GM23338 (cell line): ENCODE results near the gene GPRASP2. TPM values are rescaled to one million over a fixed set of nuclear protein-coding genes. Genes with fewer than 3 reads are reported as not detected.
A peak's percentile ranks its signal among the peaks of the same experiment; 100 is the strongest.

Experiments
- ATAC-seq: fragments of 200-7000 bp; cut with Tn5 transposase; 3 replicates; pipeline ENCODE4 v1.9.1; 2020
- DNase-seq: peaks from one replicate; pipeline ENCODE4 v3.0.0-alpha.2; 2015; ENCODE audit warnings: low spot score
- H2AFZ ChIP-seq: fragments of 200-600 bp; sonication (generic); 2 replicates; pipeline ENCODE4 v1.8.0; 2016; ENCODE audit warnings: antibody characterized with exemption, mild to moderate bottlenecking, moderate library complexity
- H3F3A ChIP-seq: fragments of 200-600 bp; sonication (generic); replicated peaks from 2 replicates; pipeline ENCODE4 v1.8.0; 2017; ENCODE audit warnings: antibody characterized with exemption, mixed run types, low read depth
- H3K27ac ChIP-seq: fragments of 200-600 bp; sonication (generic); 2 replicates; pipeline ENCODE4 v1.6.1; 2016; ENCODE audit warnings: low read depth
- H3K27me3 ChIP-seq: fragments of 200-600 bp; sonication (generic); 2 replicates; pipeline ENCODE4 v1.8.0; 2016; ENCODE audit warnings: mild to moderate bottlenecking, mixed run types, moderate library complexity; ENCODE audit not compliant: insufficient read depth
- H3K36me3 ChIP-seq: fragments of 200-600 bp; sonication (generic); 2 replicates; pipeline ENCODE4 v1.8.0; 2016; ENCODE audit warnings: mild to moderate bottlenecking; ENCODE audit not compliant: insufficient read depth
- H3K4me1 ChIP-seq: fragments of 200-600 bp; sonication (generic); 2 replicates; pipeline ENCODE4 v1.8.0; 2016; ENCODE audit warnings: mild to moderate bottlenecking, moderate library complexity; ENCODE audit not compliant: insufficient read depth
- H3K4me2 ChIP-seq: fragments of 200-600 bp; sonication (generic); 2 replicates; pipeline ENCODE4 v1.7.1; 2017; ENCODE audit warnings: mixed run types
- H3K4me3 ChIP-seq: fragments of 200-600 bp; sonication (generic); 2 replicates; pipeline ENCODE4 v1.6.1; 2016; ENCODE audit warnings: mixed run types
- H3K79me2 ChIP-seq: fragments of 200-600 bp; sonication (generic); replicated peaks from 2 replicates; pipeline ENCODE4 v1.8.0; 2017; ENCODE audit warnings: mild to moderate bottlenecking; ENCODE audit not compliant: insufficient read depth
- H3K9me2 ChIP-seq: fragments of 200-600 bp; sonication (generic); 2 replicates; pipeline ENCODE4 v1.8.0; 2017; ENCODE audit not compliant: insufficient read depth
- H4K20me1 ChIP-seq: fragments of 200-600 bp; sonication (generic); replicated peaks from 2 replicates; pipeline ENCODE4 v1.8.0; 2017; ENCODE audit warnings: mild to moderate bottlenecking; ENCODE audit not compliant: insufficient read depth
- H3K27ac Mint-ChIP-seq: 2 replicates; pipeline ENCODE4 v1.8.0; 2020; ENCODE audit warnings: inconsistent platforms, mild to moderate bottlenecking, moderate library complexity, mixed read lengths
- H3K27me3 Mint-ChIP-seq: 3 replicates; pipeline ENCODE4 v1.8.0; 2022; ENCODE audit warnings: low read depth, mild to moderate bottlenecking, moderate library complexity, mixed read lengths, inconsistent platforms; ENCODE audit not compliant: insufficient read depth, poor library complexity
- H3K36me3 Mint-ChIP-seq: 3 replicates; pipeline ENCODE4 v1.8.0; 2021; ENCODE audit warnings: low read depth, mild to moderate bottlenecking, inconsistent platforms, moderate library complexity, mixed read lengths
- H3K4me1 Mint-ChIP-seq: 3 replicates; pipeline ENCODE4 v1.8.0; 2020; ENCODE audit warnings: mild to moderate bottlenecking, inconsistent platforms, mixed read lengths
- H3K4me3 Mint-ChIP-seq: 3 replicates; pipeline ENCODE4 v1.8.0; 2021; ENCODE audit warnings: moderate library complexity, mild to moderate bottlenecking, inconsistent platforms, mixed read lengths
- H3K9me3 Mint-ChIP-seq: 3 replicates; pipeline ENCODE4 v1.8.0; 2020; ENCODE audit warnings: moderate library complexity, mild to moderate bottlenecking, inconsistent platforms, mixed read lengths
- CREB1 ChIP-seq: fragments of 250-450 bp; sonication (Bioruptor Pico); IDR thresholded peaks from 2 replicates; pipeline ENCODE4 v1.5.0; 2020; ENCODE audit warnings: low read depth, mild to moderate bottlenecking, moderate library complexity
- EZH2 ChIP-seq: fragments of 200-600 bp; sonication (generic); IDR thresholded peaks from one replicate; pipeline ENCODE4 v1.8.0; 2017; ENCODE audit warnings: antibody characterized with exemption, mild to moderate bottlenecking, low read depth; ENCODE audit not compliant: unreplicated experiment
- EZH2phosphoT487 ChIP-seq: fragments of 200-600 bp; sonication (generic); IDR thresholded peaks from one replicate; pipeline ENCODE4 v1.8.1; 2018; ENCODE audit warnings: antibody characterized with exemption; ENCODE audit not compliant: unreplicated experiment
- JUNB ChIP-seq: IDR thresholded peaks from one replicate; pipeline ENCODE4 v1.6.1; 2016; ENCODE audit warnings: antibody characterized with exemption; ENCODE audit not compliant: unreplicated experiment
- NANOG ChIP-seq: IDR thresholded peaks from 2 replicates; pipeline ENCODE4 v1.6.1; 2016; ENCODE audit warnings: antibody characterized with exemption, borderline replicate concordance
- POLR2AphosphoS5 ChIP-seq: IDR thresholded peaks from 2 replicates; pipeline ENCODE4 v1.6.1; 2016; ENCODE audit warnings: antibody characterized with exemption, low read depth
- STAT1 ChIP-seq: IDR thresholded peaks from one replicate; pipeline ENCODE4 v1.6.1; 2016; ENCODE audit warnings: antibody characterized with exemption; ENCODE audit not compliant: unreplicated experiment
- ZNF331 ChIP-seq: fragments of 250-450 bp; sonication (Bioruptor Pico); IDR thresholded peaks from 2 replicates; pipeline ENCODE4 v1.5.0; 2020; ENCODE audit warnings: low read depth, mild to moderate bottlenecking, moderate library complexity
- polyA plus RNA-seq: library from polyadenylated mRNA; unstranded; fragments of >200 nt; fragmentation: Nextera tagmentation; extraction: Ambion mirVana; gene quantifications from 2 replicates; pipeline ENCODE4 v1.2.1, GENCODE V29; 2016
- total RNA-seq: library from RNA; depleted of rRNA; stranded (reverse); fragments of >200 nt; shearing (Covaris generic); gene quantifications from 2 replicates; pipeline ENCODE4 v1.2.3, GENCODE V29; 2014
- TF ChIP-seq, protein P1 (sequence below): fragments of 250-450 bp; sonication (Bioruptor Pico); IDR thresholded peaks from 2 replicates; pipeline ENCODE4 v1.5.0; 2020; ENCODE audit warnings: mild to moderate bottlenecking, moderate library complexity
- TF ChIP-seq, protein P2 (sequence below): IDR thresholded peaks from one replicate; pipeline ENCODE4 v1.6.1; 2018; ENCODE audit warnings: antibody characterized with exemption; ENCODE audit not compliant: unreplicated experiment

Gene GPRASP2
- total and polyA plus RNA-seq, 2 experiments from 2014 or later: 4.9 to 22.4 TPM

DNA sequence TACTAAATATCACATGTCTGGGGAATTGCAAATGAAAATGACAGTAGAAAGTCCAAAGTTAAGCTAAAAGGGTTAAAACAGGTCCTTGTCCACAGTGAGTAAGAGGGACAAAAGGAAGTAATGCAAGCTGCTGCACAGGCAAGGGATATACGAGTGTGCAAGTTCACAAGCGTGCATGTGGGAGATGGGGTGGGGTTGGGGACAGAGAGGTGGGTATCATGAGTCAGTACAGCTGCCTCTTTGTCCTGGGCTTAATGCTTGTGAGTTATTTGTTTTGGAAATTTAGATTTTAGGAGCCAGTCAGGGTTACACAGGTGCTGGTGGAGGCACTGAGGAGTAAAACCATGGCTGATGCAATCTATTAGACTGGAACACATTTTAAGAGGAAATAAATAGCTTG lies 3.3 kb upstream of the GPRASP2 start (continued):
- TF ChIP-seq, protein P1, sequence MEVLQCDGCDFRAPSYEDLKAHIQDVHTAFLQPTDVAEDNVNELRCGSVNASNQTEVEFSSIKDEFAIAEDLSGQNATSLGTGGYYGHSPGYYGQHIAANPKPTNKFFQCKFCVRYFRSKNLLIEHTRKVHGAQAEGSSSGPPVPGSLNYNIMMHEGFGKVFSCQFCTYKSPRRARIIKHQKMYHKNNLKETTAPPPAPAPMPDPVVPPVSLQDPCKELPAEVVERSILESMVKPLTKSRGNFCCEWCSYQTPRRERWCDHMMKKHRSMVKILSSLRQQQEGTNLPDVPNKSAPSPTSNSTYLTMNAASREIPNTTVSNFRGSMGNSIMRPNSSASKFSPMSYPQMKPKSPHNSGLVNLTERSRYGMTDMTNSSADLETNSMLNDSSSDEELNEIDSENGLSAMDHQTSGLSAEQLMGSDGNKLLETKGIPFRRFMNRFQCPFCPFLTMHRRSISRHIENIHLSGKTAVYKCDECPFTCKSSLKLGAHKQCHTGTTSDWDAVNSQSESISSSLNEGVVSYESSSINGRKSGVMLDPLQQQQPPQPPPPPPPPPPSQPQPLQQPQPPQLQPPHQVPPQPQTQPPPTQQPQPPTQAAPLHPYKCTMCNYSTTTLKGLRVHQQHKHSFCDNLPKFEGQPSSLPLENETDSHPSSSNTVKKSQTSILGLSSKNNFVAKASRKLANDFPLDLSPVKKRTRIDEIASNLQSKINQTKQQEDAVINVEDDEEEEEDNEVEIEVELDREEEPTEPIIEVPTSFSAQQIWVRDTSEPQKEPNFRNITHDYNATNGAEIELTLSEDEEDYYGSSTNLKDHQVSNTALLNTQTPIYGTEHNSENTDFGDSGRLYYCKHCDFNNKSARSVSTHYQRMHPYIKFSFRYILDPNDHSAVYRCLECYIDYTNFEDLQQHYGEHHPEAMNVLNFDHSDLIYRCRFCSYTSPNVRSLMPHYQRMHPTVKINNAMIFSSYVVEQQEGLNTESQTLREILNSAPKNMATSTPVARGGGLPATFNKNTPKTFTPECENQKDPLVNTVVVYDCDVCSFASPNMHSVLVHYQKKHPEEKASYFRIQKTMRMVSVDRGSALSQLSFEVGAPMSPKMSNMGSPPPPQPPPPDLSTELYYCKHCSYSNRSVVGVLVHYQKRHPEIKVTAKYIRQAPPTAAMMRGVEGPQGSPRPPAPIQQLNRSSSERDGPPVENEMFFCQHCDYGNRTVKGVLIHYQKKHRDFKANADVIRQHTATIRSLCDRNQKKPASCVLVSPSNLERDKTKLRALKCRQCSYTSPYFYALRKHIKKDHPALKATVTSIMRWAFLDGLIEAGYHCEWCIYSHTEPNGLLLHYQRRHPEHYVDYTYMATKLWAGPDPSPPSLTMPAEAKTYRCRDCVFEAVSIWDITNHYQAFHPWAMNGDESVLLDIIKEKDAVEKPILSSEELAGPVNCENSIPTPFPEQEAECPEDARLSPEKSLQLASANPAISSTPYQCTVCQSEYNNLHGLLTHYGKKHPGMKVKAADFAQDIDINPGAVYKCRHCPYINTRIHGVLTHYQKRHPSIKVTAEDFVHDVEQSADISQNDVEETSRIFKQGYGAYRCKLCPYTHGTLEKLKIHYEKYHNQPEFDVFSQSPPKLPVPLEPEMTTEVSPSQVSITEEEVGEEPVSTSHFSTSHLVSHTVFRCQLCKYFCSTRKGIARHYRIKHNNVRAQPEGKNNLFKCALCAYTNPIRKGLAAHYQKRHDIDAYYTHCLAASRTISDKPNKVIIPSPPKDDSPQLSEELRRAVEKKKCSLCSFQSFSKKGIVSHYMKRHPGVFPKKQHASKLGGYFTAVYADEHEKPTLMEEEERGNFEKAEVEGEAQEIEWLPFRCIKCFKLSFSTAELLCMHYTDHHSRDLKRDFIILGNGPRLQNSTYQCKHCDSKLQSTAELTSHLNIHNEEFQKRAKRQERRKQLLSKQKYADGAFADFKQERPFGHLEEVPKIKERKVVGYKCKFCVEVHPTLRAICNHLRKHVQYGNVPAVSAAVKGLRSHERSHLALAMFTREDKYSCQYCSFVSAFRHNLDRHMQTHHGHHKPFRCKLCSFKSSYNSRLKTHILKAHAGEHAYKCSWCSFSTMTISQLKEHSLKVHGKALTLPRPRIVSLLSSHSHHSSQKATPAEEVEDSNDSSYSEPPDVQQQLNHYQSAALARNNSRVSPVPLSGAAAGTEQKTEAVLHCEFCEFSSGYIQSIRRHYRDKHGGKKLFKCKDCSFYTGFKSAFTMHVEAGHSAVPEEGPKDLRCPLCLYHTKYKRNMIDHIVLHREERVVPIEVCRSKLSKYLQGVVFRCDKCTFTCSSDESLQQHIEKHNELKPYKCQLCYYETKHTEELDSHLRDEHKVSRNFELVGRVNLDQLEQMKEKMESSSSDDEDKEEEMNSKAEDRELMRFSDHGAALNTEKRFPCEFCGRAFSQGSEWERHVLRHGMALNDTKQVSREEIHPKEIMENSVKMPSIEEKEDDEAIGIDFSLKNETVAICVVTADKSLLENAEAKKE (CRISPR knock-in tag): no peak
- TF ChIP-seq JUNB: no peak
- TF ChIP-seq EZH2: no peak
- TF ChIP-seq POLR2AphosphoS5: no peak
- TF ChIP-seq, protein P2, sequence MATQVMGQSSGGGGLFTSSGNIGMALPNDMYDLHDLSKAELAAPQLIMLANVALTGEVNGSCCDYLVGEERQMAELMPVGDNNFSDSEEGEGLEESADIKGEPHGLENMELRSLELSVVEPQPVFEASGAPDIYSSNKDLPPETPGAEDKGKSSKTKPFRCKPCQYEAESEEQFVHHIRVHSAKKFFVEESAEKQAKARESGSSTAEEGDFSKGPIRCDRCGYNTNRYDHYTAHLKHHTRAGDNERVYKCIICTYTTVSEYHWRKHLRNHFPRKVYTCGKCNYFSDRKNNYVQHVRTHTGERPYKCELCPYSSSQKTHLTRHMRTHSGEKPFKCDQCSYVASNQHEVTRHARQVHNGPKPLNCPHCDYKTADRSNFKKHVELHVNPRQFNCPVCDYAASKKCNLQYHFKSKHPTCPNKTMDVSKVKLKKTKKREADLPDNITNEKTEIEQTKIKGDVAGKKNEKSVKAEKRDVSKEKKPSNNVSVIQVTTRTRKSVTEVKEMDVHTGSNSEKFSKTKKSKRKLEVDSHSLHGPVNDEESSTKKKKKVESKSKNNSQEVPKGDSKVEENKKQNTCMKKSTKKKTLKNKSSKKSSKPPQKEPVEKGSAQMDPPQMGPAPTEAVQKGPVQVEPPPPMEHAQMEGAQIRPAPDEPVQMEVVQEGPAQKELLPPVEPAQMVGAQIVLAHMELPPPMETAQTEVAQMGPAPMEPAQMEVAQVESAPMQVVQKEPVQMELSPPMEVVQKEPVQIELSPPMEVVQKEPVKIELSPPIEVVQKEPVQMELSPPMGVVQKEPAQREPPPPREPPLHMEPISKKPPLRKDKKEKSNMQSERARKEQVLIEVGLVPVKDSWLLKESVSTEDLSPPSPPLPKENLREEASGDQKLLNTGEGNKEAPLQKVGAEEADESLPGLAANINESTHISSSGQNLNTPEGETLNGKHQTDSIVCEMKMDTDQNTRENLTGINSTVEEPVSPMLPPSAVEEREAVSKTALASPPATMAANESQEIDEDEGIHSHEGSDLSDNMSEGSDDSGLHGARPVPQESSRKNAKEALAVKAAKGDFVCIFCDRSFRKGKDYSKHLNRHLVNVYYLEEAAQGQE: no peak

DNA sequence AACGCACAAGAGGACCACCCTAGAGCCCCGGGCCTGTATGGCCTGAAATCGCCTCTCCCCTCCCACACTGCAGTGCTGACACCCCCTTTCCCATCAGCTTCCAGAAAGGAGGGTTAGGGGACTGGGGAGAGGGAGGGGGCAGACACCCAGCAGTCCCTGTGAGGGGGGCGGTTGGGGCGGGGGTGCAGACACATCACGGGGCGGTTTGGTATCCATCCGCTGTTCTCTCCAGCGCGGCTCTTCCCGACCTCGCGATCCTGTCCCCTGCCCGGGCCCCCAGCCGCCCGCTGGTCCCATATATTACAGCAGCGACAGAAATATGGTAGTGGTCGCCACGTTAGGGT lies 404 bp upstream of the GPRASP2 start:
- Histone ChIP-seq H3K9me2 (no peaks in the 10 kb centered on the region), H3K27ac (no peak overlapping the region), H4K20me1 (no peaks in the 10 kb centered on the region), H2AFZ (no peak overlapping the region; the same call in 1 of the 2 replicates), H3K4me3 (peak overlapping the region; percentile 72), H3K36me3 (no peaks in the 10 kb centered on the region), H3F3A (no peaks in the 10 kb centered on the region), H3K79me2 (no peaks in the 10 kb centered on the region), H3K4me2 (peak overlapping the region; percentile 79), H3K4me1 (no peaks in the 10 kb centered on the region; the same call in 1 of the 2 replicates), H3K27me3 (peaks cover 13% of the 10 kb centered on the region)
- Mint-ChIP-seq H3K4me3 (peak overlapping the region; percentile 91), H3K27ac (no peak overlapping the region), H3K9me3 (no peaks in the 10 kb centered on the region), H3K4me1 (peaks cover 11% of the 10 kb centered on the region; the same call in 2 of the 3 replicates), H3K27me3 (peaks cover 9% of the 10 kb centered on the region), H3K36me3 (peaks cover 9% of the 10 kb centered on the region; the same call in 1 of the 3 replicates)
- ATAC-seq (peak; percentile 24), DNase-seq (peak; percentile 44)
- TF ChIP-seq STAT1: no peak
- TF ChIP-seq ZNF331 (CRISPR knock-in tag): no peak
- TF ChIP-seq NANOG: no peak
- no peak for TF ChIP-seq EZH2
- no peak for TF ChIP-seq EZH2phosphoT487
- no peak for TF ChIP-seq CREB1 (CRISPR knock-in tag)
